HepG2 (cell line): ENCODE data around the gene AGK. TPM values are rescaled to one million over a fixed set of nuclear protein-coding genes. Genes with fewer than 3 reads are reported as not detected.
A peak's percentile ranks its signal among the peaks of the same experiment; 100 is the strongest.

Experiments
- AHDC1 ChIP-seq: sonication (generic); formaldehyde crosslinking; IDR thresholded peaks from 2 replicates; pipeline ENCODE4 v1.5.1; 2020; ENCODE audit warnings: mild to moderate bottlenecking, missing genetic modification reagents, borderline replicate concordance
- ELF3 ChIP-seq: IDR thresholded peaks from 2 replicates; pipeline ENCODE4 v1.6.1; 2016; ENCODE audit warnings: missing genetic modification reagents, missing compliant biosample characterization
- ERF ChIP-seq: IDR thresholded peaks from 2 replicates; pipeline ENCODE4 v1.6.1; 2018; ENCODE audit warnings: missing biosample characterization, missing genetic modification reagents
- HBP1 ChIP-seq: IDR thresholded peaks from 2 replicates; pipeline ENCODE4 v1.6.1; 2016; ENCODE audit warnings: low read depth, control low read depth
- HNF4A ChIP-seq: sonication (generic); formaldehyde crosslinking; IDR thresholded peaks from 2 replicates; pipeline ENCODE4 v1.4.0; 2020; ENCODE audit warnings: missing genetic modification reagents
- IRF2 ChIP-seq: IDR thresholded peaks from 2 replicates; pipeline ENCODE4 v1.6.1; 2018; ENCODE audit warnings: missing genetic modification reagents, missing compliant biosample characterization
- KLF11 ChIP-seq: IDR thresholded peaks from 2 replicates; pipeline ENCODE4 v1.6.1; 2016; ENCODE audit warnings: missing compliant biosample characterization
- KLF16 ChIP-seq, 2 experiments: sonication (generic) in 1 of 2; formaldehyde crosslinking in 1 of 2; IDR thresholded peaks; 2 replicates each; pipeline versions ENCODE4 v1.6.1 to v1.8.0; 2016 to 2023; ENCODE audit warnings: missing genetic modification reagents in 2 of 2, missing compliant biosample characterization in 1 of 2
- NAIF1 ChIP-seq: sonication (generic); formaldehyde crosslinking; IDR thresholded peaks from 2 replicates; pipeline ENCODE4 v1.5.0; 2020; ENCODE audit warnings: mild to moderate bottlenecking, missing genetic modification reagents, borderline replicate concordance
- PITX1 ChIP-seq: sonication (generic); formaldehyde crosslinking; IDR thresholded peaks from 2 replicates; pipeline ENCODE4 v1.5.1; 2020; ENCODE audit warnings: mild to moderate bottlenecking, missing genetic modification reagents
- SETDB1 ChIP-seq: sonication (generic); formaldehyde crosslinking; IDR thresholded peaks from 2 replicates; pipeline ENCODE4 v1.5.1; 2020; ENCODE audit warnings: missing genetic modification reagents, mild to moderate bottlenecking, borderline replicate concordance
- SNAI1 ChIP-seq: sonication (generic); formaldehyde crosslinking; IDR thresholded peaks from 2 replicates; pipeline ENCODE4 v1.5.0; 2020; ENCODE audit warnings: mild to moderate bottlenecking, missing genetic modification reagents, borderline replicate concordance
- TFE3 ChIP-seq: IDR thresholded peaks from 2 replicates; pipeline ENCODE4 v1.6.1; 2016
- UBTF ChIP-seq: sonication (generic); formaldehyde crosslinking; IDR thresholded peaks from 2 replicates; pipeline ENCODE4 v1.4.0; 2020; ENCODE audit warnings: mild to moderate bottlenecking, missing genetic modification reagents
- ZNF230 ChIP-seq: sonication (generic); formaldehyde crosslinking; IDR thresholded peaks from 2 replicates; pipeline ENCODE4 v1.4.0; 2020; ENCODE audit warnings: mild to moderate bottlenecking, missing genetic modification reagents
- ZNF431 ChIP-seq: sonication (generic); formaldehyde crosslinking; IDR thresholded peaks from 2 replicates; pipeline ENCODE4 v1.9.0; 2022; ENCODE audit warnings: missing genetic modification reagents, low read depth, mild to moderate bottlenecking, borderline replicate concordance
- ZNF460 ChIP-seq: sonication (generic); formaldehyde crosslinking; IDR thresholded peaks from 2 replicates; pipeline ENCODE4 v1.5.1; 2020; ENCODE audit warnings: missing genetic modification reagents, mild to moderate bottlenecking, borderline replicate concordance
- ZNF775 ChIP-seq: sonication (generic); formaldehyde crosslinking; IDR thresholded peaks from 2 replicates; pipeline ENCODE4 v1.4.0; 2020; ENCODE audit warnings: missing genetic modification reagents, mild to moderate bottlenecking, moderate library complexity, borderline replicate concordance
- ZSCAN21 ChIP-seq: sonication (generic); formaldehyde crosslinking; IDR thresholded peaks from 2 replicates; pipeline ENCODE4 v1.8.0; 2022; ENCODE audit warnings: mild to moderate bottlenecking, missing genetic modification reagents, moderate library complexity, borderline replicate concordance
- polyA plus RNA-seq, 8 experiments: library from polyadenylated mRNA; depleted of rRNA in 3 of 8; stranded (reverse) in 7 of 8; unstranded in 1 of 8; fragments of >200 nt; fragmentation: Illumina TruSeq in 4 of 8; extraction: Trizol in 4 of 8; gene quantifications; 2 replicates each; pipeline versions ENCODE4 v1.2.1 to v1.2.3, GENCODE V29; 2011 to 2016; ENCODE audit warnings: low read depth in 4 of 8, missing spikeins in 1 of 8, mixed read lengths in 1 of 8; ENCODE audit not compliant: insufficient read depth in 1 of 8
- total RNA-seq, 5 experiments: library from RNA; depleted of rRNA; stranded (reverse); fragments of >200 nt; fragmentation: Illumina TruSeq; extraction: Trizol; gene quantifications; 2 replicates each; pipeline ENCODE4 v1.2.3, GENCODE V29; 2016; ENCODE audit warnings: low read depth in 1 of 5

The AGK gene
- total and polyA plus RNA-seq, 2 of the 13 experiments (the other 11 are each of a cell fraction or from before 2014, with no cell fraction given): 23.7 to 30.1 TPM

GRCh38 chr7:141695803-141696289 is 144.6 kb downstream of the AGK start (continued):
- TF ChIP-seq IRF2 (CRISPR knock-in tag): 0 out of 2 replicates have a peak, but pooled peaks have one; percentile 16
- no peak for TF ChIP-seq ZNF230 (CRISPR knock-in tag)
- TF ChIP-seq ZNF460 (CRISPR knock-in tag): no peak
- TF ChIP-seq ELF3 (CRISPR knock-in tag): peak; percentile 44; the same call in 1 of the 2 replicates
- no peak for TF ChIP-seq NAIF1 (CRISPR knock-in tag)
- no peak for TF ChIP-seq ZSCAN21 (CRISPR knock-in tag)
- TF ChIP-seq ZNF775 (CRISPR knock-in tag): no peak
- peak; percentile 55; the same call in 1 of the 2 replicates for TF ChIP-seq SNAI1 (CRISPR knock-in tag)
- TF ChIP-seq TFE3 (CRISPR knock-in tag): peak; percentile 85
- TF ChIP-seq PITX1: peak; percentile 66; the same call in 1 of the 2 replicates
- no peak for TF ChIP-seq SETDB1
- peak; percentile 91 for TF ChIP-seq HNF4A
- TF ChIP-seq UBTF (CRISPR knock-in tag): peak; percentile 77
- TF ChIP-seq HBP1 (CRISPR knock-in tag): peak; percentile 23; the same call in 1 of the 2 replicates
- TF ChIP-seq ERF (CRISPR knock-in tag): peak; percentile 63; the same call in 1 of the 2 replicates
- 0 out of 2 replicates have a peak, but pooled peaks have one; percentile 33 for TF ChIP-seq ZNF431 (CRISPR knock-in tag)
- TF ChIP-seq KLF11 (CRISPR knock-in tag): no peak
- TF ChIP-seq KLF16 (CRISPR knock-in tag; IDR thresholded peaks at IDR 0.05): 0 out of 4 replicates have a peak, but pooled peaks of 1 of the 2 experiments have one; percentile 30
- TF ChIP-seq AHDC1: peak; percentile 74
